A673 (cell line): Measurements from ENCODE around the gene ATG10.

Source experiments
- CTCF ChIP-seq: fragments of 300-800, 200-600 bp; sonication (generic); conservative IDR thresholded peaks from 2 replicates; pipeline ENCODE4 v1.5.1; 2017; ENCODE audit warnings: low read depth, mild to moderate bottlenecking, antibody characterized with exemption, low read length, moderate library complexity, mixed read lengths
- EZH2 ChIP-seq: fragments of 200-600 bp; sonication (generic); IDR thresholded peaks from 2 replicates; pipeline ENCODE4 v1.6.1; 2017; ENCODE audit warnings: borderline replicate concordance, low read depth, mild to moderate bottlenecking, mixed read lengths, antibody characterized with exemption, low read length; ENCODE audit not compliant: poor library complexity, severe bottlenecking

- TF ChIP-seq CTCF, result no peak
- no peak for TF ChIP-seq EZH2
Observed at GRCh38 chr5:82004511-82004910, 32.7 kb downstream of the ATG10 start.
